ENCODE data around the gene EMP1.

The EMP1 gene

DNA sequence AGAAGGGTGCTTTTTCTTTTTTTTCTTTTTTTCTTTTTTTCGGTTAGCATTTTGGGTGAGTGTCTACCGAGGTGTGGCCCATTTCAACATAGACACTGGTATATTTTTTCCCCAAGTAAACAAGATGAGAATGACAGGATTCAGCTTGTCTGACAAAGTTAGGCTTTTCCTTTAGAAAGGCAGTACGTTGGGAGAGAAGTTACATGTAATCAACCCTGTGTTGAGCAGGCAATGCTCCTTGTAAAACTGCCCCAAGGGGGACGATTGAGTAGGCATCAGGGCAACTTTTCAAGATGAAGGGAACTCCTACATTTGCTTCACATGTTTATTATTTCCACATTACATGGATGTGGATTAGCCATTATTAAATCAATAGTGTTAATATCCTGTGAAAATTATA, 1.7 kb downstream of the EMP1 start:
- DNase-seq = no peak

DNA sequence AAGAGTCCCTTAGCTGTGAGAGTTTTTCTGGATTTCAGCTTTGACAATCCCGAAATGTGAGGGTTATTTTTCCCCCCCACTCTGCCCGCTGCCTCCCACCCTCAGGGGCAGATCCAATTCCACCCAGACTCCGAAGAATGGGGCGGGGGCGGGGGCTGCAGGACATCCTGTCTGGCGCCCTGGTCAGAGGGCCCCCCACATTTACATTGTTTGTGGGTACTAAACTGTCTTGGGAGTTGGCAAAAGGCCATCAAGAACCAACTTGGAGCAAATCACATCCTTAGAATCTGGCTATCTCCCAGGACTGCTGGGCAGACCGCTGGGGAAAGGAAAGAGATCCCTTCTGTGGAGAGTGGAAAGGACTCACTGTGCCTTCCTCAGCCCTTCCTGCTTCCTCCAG, 2.4 kb downstream of the EMP1 start:
- no peak for DNase-seq

- no peak for DNase-seq
Observed at GRCh38 chr12:13199592-13199991, 3.1 kb downstream of the EMP1 start.

- DNase-seq = no peak
Observed at GRCh38 chr12:13200841-13201240, 4.3 kb downstream of the EMP1 start.

GRCh38 chr12:13203034-13203922, 6.8 kb downstream of the EMP1 start:
- DNase-seq = no peak

DNA sequence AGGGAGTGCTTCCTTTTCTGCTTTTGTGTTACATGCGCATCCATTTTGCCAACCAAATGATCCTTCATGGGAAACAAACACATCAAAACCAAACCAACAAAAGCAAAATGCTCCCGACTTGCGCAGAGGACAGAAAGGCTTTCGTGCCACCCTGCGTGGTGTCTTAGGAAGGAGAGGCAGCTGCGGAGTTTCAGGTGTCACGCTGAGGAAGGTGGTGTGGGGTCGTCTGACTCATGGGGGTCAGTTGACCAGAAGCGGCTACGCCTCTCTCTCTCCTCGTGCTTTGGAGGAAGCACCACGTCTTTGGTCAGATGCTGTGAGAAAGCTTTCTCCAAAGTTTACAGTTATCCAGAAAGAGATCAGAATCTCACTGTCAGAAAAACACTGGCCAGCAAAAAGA, 7.9 kb downstream of the EMP1 start:
- no peak for DNase-seq

- DNase-seq = no peak
Observed at GRCh38 chr12:13205809-13206559, 9.5 kb downstream of the EMP1 start.

GRCh38 chr12:13206560-13206897, 10.0 kb downstream of the EMP1 start:
- no peak for DNase-seq

GRCh38 chr12:13208533-13209435, 12.3 kb downstream of the EMP1 start:
- DNase-seq = no peak

DNA sequence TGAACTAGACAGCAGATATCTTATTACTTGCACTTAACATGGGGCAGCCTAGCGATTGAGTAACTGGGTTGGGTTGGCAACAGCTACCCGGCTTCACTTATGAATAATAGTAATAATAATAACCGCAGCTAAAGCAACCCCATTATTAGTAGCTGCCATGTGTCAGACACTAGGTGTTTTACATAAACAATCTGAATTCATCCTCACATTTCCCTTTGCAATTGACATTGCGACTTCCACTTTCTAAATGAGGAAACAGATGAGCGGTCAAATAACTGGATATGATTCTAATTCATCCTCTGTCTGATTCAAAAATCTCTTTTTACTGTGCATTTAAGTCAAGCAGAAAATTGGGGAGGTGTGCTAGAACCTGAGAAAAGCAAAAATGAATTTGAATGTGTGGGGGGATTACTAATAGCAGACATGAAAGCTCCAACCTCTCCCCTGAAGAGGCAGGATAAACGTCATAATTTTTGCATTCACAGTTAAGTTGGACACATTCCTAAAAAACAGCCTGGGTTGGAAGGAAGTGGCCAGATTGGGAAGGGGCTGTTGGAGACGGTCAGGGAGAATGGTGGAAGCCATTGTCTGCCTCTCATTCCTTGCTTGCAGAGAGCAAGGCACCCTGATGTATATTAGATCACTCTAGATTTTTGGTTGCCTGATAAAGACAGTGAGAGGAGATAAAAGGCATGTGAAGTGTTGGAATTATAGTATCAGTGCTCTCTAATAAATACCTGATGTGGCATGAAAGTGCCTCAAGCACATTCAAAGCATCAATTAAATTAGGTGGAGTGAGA, 13.1 kb downstream of the EMP1 start:
- DNase-seq = no peak

DNA sequence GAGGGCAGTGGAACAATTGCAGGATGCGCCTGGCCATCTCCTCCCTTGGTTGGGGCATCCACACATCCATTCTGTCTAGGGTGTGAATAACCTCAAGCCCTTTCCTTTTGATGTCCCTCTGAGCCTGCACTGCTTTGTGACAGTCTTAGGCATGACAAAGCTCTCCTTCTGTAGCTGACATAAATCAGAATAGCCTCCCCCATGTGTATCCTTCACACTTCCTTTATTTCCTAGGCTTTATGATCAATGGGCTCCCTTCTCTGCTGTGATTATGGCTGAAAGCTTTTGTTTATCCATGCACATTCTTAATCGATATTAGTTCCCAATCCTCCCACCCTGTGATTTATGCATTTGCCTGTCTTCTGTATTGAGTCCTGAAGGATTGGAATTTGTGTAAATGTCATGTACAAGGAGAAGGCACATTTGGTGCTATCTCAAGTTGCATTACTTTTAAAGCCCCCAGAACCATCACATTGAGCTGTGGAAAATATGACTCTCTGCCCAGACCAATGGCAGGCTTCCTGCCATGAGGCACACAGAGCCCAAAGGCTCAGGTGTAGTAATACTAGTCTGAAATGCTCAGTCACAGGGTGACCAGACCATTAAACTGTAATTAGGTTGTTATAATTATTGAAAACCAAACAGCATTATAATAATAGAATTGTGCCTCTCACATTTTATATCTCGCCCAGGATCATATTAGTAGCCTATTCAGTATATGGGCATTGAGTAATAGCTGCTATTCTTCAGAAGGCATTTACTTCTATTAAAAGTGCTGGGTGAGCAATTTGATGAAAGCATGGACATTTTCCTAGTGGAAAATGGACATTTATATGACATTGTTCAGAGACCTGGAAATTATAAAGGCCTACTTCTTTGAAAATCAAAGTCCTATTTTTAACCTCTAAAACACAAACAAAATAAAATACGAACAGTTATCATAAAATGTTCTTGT, 14.0 kb downstream of the EMP1 start:
- DNase-seq = no peak

GRCh38 chr12:13211191-13211858, 14.8 kb downstream of the EMP1 start:
- no peak for DNase-seq

DNA sequence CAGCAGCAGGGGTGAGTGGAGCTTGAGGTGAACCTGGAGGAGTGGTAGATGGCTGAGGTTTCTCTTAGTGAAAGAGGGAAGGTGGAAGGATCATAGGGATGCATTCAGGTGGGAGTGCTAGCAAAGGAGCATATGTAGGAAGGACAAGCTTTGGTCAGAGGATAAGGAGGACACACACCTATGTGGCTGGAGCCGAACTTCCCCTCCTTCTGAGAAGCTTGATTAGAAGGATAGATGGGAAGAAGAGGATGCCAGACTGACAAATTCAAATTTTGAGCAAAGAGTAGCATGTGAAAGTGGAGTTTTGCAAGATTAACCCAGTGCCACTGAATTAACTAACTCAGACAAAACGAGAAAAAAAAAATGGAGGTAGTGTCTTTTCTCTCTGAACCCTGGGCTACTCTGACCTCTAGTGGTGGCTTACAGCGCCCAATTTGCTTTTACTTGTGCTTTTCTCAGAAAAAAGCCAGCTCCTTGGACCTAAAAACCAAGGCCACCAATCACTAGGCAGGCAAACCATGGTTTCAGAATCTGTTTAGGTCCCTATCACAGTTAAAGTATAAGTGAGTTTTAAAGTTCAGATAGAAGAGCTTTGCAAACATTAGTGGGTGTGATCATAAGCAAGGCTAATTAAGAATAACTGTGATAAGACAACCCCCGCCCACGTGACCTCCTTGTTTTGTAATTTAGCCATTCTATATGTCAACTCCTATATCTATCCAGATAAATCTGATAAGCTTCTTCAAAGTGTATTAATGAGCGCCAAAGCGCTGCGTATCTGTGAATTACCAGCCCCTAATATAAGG, 15.5 kb downstream of the EMP1 start:
- DNase-seq = no peak

DNA sequence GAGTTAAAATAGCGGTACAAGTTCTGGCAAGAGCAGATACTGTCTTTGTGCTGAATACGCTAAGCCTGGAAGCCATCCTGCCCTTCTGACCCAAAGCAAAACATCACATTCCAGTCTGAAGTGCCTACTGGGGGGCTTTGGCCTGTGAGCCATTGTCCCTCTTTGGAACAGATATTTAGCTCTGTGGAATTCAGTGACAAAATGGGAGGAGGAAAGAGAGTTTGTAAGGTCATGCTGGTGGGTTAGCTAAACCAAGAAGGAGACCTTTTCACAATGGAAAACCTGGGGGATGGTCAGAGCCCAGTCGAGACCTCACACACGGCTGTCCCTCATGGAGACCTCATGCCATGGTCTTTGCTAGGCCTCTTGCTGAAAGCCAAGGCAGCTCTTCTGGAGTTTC, 18.5 kb downstream of the EMP1 start:
- no peak for DNase-seq

DNA sequence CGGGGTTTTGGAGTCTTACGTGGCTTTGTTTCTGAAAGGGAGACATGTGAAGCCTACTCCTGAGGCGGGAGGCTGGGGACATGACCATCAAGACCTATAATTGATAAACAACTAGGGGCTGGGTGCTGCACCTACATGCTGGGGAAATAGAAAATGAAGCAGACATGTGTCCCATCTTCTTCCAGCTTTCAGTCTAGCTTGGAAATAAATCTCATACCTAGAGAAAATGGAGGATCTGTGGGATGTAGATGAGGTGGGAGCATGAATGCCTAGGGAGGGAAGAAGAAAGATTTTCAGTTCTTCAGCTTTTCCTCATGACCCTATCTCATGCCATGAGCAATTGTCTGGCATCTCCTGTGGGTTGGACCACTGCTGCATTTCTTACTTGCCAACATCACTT, 22.1 kb downstream of the EMP1 start:
- DNase-seq = no peak

DNA sequence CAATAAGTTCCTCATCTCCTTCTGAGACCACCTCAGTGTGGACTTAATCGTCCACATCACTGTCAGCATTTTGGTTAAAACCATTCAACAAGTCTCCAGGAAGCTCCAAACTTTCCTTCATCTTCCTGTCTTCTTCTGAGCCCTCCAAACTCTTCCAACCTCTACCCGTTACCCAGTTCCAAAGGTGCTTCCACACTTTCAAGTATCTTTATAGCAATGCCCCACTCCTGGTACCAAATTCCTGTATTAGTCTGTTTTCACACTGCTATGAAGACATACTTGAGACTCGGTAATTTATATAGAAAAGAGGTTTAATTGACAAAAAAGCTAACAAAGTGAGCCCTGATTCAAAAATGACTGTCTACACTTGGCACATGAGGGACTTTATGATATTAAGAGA, 22.8 kb downstream of the EMP1 start:
- DNase-seq = no peak

GRCh38 chr12:13220838-13221237, 24.3 kb downstream of the EMP1 start:
- no peak for DNase-seq

- no peak for DNase-seq
Observed at GRCh38 chr12:13222076-13222475, 25.6 kb downstream of the EMP1 start.

DNA sequence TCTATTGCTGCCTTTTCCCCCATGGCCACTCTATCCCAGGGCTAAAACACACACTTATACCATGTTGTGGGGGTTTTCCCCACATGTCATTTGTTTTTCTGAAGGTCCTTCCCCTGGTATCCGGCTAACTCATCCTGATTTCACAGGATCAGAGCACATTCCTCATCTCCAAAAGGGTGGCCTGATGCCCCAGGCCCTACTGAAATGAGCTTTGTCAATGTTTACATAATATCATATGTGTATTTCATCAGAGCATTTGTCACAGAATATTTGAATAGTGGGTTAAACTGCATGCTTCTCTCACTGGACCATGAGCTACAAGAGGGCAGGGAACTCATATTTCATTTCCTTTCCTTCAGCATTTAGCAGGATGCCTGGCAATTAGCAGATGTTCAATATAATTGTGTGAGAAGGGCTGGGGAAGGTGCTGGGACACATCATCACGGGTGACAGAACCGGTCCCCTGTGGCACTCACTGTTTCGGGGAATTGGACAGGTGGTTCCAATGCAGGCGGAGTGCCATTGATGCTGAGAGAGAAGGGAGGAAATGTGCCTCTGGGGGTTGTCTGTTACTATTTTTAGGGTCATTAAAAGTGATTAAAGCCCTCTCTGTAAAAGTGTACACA, 26.8 kb downstream of the EMP1 start:
- no peak for DNase-seq
